ENCODE data around the gene DGCR6. TPM values are rescaled to one million over a fixed set of nuclear protein-coding genes. Genes with fewer than 3 reads are reported as not detected.
A peak's percentile ranks its signal among the peaks of the same experiment; 100 is the strongest.
"Not testable (repeated sequence)": the region's sequence is repeated elsewhere in the genome, so short reads cannot be mapped to it uniquely, and the experiment has no call there.

The DGCR6 gene
- total and polyA plus RNA-seq, 7 donors, result 0.60 to 6.6 (median 1.4) TPM

DNA sequence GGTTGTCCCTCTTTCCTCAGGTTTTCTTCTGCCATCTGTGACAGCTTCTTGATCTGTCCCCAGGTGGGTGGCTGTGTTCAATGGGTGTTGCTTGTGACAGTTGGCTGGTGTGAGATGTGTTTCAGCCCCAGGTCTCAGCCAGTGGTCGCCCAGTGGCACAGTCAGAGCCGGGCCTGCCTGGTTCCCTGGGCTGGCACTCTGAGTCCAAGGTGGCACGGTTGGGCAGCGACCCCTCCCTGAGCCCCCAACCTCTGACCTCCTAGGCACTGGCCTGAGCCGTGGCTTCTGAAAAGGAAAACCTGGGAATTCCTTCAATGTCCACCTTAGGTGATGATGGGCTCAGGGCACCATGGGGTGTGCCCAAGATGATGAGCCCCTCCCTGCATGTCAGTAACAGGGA lies 44.0 kb downstream of the DGCR6 start:
- TF ChIP-seq POLR2AphosphoS5 (IDR thresholded peaks at IDR 0.05) (no peak), POLR2A (IDR thresholded peaks at IDR 0.05) (no peak), EP300 (IDR thresholded peaks at IDR 0.05) (no peak)
- Histone ChIP-seq H3K4me3 (no peak overlapping the region), H3K9me3 (no peaks in the 10 kb centered on the region), H3K4me1 (no peaks in the 10 kb centered on the region), H3K27me3 (peaks cover 0 to 28% (median 0%) of the 10 kb centered on the region in 3 donors), H3K27ac (no peak overlapping the region), H3K36me3 (no peaks in the 10 kb centered on the region)
- intact Hi-C loops (cut with DNase I), result no loop called here
- whole genome bisulfite sequencing, 2 donors, result 75 to 92% methylated on average over 5 of the region's 5 CpGs
- peak; percentile 52 for DNase-seq

DNA sequence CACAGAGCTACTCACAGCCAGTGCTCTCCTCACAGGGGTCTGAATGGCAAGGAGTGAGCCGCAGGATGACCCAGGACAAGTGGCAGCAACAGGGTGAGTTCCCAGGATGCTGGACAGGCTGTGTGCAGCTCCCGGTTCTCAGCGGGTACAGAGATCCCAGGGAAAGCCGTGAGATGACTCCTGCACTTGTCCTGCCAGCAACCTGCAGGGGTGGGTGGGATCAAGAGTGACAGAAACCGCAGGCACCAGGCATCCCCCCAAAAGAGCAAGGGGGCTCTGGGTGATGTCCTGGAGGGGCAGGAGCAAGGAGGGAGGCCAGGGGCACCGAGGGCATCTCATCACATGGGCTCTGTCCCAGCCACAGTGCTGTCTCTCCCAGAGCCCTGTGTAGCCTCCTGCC lies 45.9 kb downstream of the DGCR6 start:
- peak; percentile 22 for DNase-seq
- Histone ChIP-seq H3K9me3 (no peaks in the 10 kb centered on the region), H3K4me3 (no peak overlapping the region), H3K4me1 (no peaks in the 10 kb centered on the region), H3K27ac (no peak overlapping the region), H3K36me3 (no peaks in the 10 kb centered on the region), H3K27me3 (peaks cover 0 to 29% (median 0%) of the 10 kb centered on the region in 3 donors)
- intact Hi-C loops (cut with DNase I), result no loop called here
- TF ChIP-seq EP300 (IDR thresholded peaks at IDR 0.05) (no peak), POLR2A (IDR thresholded peaks at IDR 0.05) (no peak), POLR2AphosphoS5 (IDR thresholded peaks at IDR 0.05) (no peak)
- TF ChIP-seq, protein P1, sequence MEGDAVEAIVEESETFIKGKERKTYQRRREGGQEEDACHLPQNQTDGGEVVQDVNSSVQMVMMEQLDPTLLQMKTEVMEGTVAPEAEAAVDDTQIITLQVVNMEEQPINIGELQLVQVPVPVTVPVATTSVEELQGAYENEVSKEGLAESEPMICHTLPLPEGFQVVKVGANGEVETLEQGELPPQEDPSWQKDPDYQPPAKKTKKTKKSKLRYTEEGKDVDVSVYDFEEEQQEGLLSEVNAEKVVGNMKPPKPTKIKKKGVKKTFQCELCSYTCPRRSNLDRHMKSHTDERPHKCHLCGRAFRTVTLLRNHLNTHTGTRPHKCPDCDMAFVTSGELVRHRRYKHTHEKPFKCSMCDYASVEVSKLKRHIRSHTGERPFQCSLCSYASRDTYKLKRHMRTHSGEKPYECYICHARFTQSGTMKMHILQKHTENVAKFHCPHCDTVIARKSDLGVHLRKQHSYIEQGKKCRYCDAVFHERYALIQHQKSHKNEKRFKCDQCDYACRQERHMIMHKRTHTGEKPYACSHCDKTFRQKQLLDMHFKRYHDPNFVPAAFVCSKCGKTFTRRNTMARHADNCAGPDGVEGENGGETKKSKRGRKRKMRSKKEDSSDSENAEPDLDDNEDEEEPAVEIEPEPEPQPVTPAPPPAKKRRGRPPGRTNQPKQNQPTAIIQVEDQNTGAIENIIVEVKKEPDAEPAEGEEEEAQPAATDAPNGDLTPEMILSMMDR (IDR thresholded peaks at IDR 0.05), result no peak
- 57 to 85% methylated on average over 6 of the region's 6 CpGs for WGBS, 2 donors

DNA sequence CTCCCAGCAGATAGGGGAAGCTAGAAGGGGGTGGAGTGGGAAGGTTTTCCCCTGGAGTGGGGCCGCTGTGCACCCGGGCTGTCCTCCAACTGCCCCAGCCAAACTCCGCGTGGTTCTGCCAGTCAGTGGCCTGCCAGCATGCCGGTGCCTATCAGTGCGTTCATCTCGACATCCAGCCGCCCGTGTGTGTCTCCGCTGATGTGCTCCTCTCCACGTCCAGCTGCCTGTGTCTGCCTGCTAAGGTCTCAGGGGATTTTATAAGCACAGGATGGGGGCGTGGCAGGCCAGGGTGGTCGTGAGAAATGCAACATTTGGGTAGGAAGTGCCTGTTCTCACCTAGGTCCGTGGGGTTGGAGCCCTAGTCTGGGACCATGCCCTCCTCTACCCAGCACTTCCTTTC lies 47.0 kb downstream of the DGCR6 start:
- H3K9me3 ChIP-seq; H3K27ac ChIP-seq; H3K36me3 ChIP-seq; H3K4me3 ChIP-seq; H3K4me1 ChIP-seq; intact Hi-C loops (cut with DNase I): not testable (repeated sequence)
- WGBS, 2 donors, result 54 to 58% methylated on average over 13 to 14 of the region's 14 CpGs
- peak; percentile 53 for DNase-seq
- peaks cover 0 to 28% (median 6%) of the 10 kb centered on the region in 3 donors for H3K27me3 ChIP-seq

DNA sequence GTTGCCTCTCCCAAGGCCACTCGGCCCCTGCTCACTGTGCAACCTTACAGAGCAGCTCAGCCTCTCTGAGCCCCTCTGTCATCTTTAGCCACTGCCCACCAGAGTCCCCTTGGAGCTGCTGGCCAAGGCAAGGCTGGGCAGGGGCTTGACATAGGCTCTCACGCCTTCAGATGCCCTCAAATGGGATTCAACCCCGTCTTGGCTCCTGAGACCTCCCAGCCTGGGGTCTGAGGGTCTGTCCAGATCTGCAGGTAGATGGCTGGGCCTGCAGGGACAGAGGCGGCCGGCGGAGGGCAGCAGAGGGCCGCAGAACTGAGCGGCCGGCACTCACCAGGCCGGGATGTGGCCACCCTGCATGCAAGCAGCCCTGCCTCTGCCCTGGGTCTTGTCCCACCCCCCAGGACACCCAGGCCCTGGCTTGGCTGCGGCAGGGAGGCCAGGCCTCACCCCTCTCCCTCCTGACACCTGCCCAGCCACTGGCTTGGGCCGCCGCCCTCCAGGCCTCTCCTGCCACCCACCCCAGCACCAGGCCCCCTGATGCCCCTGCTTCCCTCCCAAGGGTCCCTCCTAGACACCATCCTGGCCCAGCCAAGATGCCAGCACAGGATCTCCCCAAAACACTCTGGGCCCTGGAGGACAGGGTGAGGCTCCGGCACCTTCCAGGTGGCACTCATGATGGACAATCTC lies 48.3 kb downstream of the DGCR6 start:
- TF ChIP-seq, protein P1 (IDR thresholded peaks at IDR 0.05), result peak; percentile 23 to 87 (median 70)
- not testable (repeated sequence) for H3K27ac ChIP-seq, H3K36me3 ChIP-seq, H3K4me1 ChIP-seq, H3K4me3 ChIP-seq, H3K9me3 ChIP-seq
- DNase-seq, result peak; percentile 72
- WGBS, 2 donors, result 21 to 25% methylated on average over 14 of the region's 14 CpGs
- intact Hi-C loops (cut with DNase I), result loop anchor here (1.0 kb wide), 1 partner anchor 676 kb away; no protein-coding TSS in a partner anchor
- H3K27me3 ChIP-seq, result peaks cover 0 to 19% (median 6%) of the 10 kb centered on the region in 3 donors

DNA sequence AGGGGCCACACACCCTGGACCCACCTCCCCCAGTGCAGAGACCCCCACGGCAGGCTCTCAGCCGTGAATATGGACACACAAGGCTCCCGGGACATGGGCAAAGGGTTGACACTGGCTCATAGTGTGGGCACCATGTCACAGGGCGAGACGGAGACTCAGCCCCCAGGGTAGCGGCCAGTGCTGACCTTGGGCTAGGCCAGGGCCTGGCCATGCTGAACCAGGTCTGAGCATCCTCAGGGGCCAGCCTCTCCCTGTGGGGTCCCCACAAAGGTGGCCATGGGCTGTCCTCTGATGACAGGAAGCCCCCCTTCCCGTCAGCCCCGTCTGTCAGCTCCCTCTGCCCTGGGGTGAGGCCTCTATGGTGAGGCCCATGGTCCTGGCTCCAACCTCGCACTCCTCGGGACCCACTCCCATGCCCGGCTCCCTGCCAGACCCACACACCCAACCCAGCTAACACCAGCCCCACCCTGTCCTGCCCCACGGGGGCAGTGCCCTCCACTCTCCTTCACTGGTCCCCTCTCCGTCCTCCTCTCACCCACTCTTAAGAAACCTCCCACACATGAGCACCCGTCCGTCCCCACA lies 49.0 kb downstream of the DGCR6 start:
- Histone ChIP-seq H3K27me3 (peaks cover 0 to 12% (median 6%) of the 10 kb centered on the region in 3 donors), H3K36me3 (no peaks in the 10 kb centered on the region), H3K4me1 (no peaks in the 10 kb centered on the region), H3K27ac (no peak overlapping the region), H3K9me3 (no peaks in the 10 kb centered on the region), H3K4me3 (no peak overlapping the region)
- intact Hi-C loops (cut with DNase I), result loop anchor here (1.0 kb wide), 1 partner anchor 675 kb away; no protein-coding TSS in a partner anchor
- TF ChIP-seq POLR2AphosphoS5 (IDR thresholded peaks at IDR 0.05) (no peak), EP300 (IDR thresholded peaks at IDR 0.05) (no peak), POLR2A (IDR thresholded peaks at IDR 0.05) (no peak)
- TF ChIP-seq, protein P1 (IDR thresholded peaks at IDR 0.05), result no peak
- peak; percentile 55 for DNase-seq
- 74 to 84% methylated on average over 15 of the region's 15 CpGs for WGBS, 2 donors
